Cerebellar nuclear complex (tissue), 1 donor: ENCODE measurements around the gene FAM50B.
"Not testable (repeated sequence)": the region's sequence is repeated elsewhere in the genome, so short reads cannot be mapped to it uniquely, and the experiment has no call there.

Experiments used
- DNase-seq, 2 experiments: peaks; one replicate each; lab custom pipeline; 2025; lab: John Stamatoyannopoulos, UW

Gene FAM50B

DNA sequence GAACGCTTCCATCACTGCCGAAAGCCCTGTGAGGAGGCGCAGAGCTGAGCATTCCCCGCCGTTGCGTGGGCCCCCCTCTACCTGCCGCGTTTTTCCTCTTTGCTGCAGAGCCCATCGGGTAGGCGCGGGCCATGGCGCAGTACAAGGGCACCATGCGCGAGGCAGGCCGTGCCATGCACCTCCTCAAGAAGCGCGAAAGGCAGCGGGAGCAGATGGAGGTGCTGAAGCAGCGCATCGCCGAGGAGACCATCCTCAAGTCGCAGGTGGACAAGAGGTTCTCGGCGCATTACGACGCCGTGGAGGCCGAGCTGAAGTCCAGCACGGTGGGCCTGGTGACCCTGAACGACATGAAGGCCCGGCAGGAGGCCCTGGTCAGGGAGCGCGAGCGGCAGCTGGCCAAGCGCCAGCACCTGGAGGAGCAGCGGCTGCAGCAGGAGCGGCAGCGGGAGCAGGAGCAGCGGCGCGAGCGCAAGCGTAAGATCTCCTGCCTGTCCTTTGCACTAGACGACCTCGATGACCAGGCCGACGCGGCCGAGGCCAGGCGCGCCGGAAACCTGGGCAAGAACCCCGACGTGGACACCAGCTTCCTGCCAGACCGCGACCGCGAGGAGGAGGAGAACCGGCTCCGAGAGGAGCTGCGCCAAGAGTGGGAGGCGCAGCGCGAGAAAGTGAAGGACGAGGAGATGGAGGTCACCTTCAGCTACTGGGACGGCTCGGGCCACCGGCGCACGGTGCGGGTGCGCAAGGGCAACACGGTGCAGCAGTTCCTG, 693 bp downstream of the FAM50B start:
- DNase-seq = no peak

DNA sequence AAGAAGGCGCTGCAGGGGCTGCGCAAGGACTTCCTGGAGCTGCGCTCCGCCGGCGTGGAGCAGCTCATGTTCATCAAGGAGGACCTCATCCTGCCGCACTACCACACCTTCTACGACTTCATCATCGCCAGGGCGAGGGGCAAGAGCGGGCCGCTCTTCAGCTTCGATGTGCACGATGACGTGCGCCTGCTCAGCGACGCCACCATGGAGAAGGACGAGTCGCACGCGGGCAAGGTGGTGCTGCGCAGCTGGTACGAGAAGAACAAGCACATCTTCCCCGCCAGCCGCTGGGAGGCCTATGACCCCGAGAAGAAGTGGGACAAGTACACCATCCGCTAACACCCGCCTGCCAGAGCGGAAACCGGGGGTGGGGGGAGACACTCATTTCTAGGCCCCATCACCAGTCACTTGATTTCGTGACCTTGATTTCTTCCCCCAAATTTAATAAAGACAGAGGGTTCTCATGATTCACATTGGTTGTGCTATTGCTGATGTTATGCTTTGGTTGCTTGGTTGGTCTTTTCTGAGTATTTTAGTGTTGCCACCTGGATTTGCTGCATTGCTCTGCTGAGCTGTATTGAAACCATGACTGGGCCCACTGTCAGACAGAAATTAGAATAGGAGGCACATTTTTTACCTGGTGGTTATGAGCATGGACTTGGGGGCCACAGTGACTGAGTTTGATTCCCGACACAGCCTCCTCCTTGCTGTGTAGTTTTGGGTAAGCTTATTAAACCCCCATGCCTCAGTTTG, 1.5 kb downstream of the FAM50B start:
- no peak for DNase-seq

DNA sequence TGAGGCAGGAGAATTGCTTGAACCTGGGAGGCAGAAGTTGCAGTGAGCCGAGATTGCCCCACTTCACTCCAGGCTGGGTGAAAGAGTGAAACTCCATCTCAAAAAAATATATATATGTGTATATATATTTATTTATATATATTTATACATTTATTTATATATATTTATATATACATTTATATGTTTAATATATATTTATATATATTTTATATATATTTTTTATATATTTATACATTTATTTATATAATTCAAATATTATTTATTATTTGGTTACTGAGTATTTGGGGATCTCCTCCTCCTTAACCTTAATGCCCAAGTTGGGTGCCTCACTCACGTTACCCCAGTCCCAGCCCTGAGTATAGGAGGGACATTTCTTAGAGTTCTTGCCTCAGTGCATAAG, 2.7 kb downstream of the FAM50B start:
- DNase-seq = no peak

DNA sequence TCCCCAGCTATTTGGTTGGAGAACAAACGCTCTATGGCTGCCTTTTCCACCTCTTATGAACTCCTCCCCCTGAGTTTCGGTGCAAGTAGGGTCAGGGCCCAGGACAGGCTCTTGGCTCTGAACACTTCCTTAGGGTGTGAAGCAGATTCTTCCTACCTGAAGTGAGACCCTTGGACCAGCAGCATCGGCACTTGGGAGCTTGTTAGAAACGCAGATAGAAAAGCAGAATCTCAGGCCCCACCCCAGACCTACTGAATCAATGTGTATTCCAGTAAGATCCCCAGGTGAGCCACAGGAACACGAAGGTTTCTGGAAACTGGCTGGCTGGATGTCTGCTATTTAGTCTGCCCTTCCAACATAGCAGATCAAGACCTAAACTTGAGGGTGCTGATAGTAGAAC, 3.2 kb downstream of the FAM50B start:
- DNase-seq = no peak

- DNase-seq = no peak
These were observed 6.7 kb downstream of the FAM50B start for GRCh38 chr6:3855866-3856265.

GRCh38 chr6:3856576-3856975, 7.4 kb downstream of the FAM50B start:
- DNase-seq = no peak

GRCh38 chr6:3857468-3858456, 8.6 kb downstream of the FAM50B start:
- DNase-seq = no peak

- no peak for DNase-seq
These were observed 10.8 kb downstream of the FAM50B start for GRCh38 chr6:3859878-3860552.

GRCh38 chr6:3861424-3861823, 12.3 kb downstream of the FAM50B start:
- no peak for DNase-seq

- DNase-seq = no peak
These were observed 12.9 kb downstream of the FAM50B start for GRCh38 chr6:3862038-3862437.

- DNase-seq = not testable (repeated sequence)
These were observed 14.1 kb downstream of the FAM50B start for GRCh38 chr6:3863322-3863721.

DNA sequence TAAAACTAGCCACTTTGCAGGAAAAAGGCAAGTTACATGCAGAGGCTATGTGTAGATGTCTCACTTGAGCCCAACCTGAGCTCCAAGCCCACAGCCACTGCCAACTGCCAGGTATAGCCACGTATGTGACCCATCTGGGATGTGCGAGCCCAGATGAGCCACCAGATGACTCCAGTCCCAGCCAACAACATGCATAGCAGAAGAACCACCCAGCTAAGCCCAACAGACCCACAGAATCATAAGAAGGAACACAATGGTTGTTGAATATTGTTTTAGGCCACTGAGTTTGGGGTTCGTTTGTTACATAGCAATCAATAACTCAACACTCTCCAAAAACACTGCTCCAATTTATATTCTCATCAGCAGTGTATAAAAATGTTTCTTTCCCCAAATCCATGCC, 16.3 kb downstream of the FAM50B start:
- no peak for DNase-seq

DNA sequence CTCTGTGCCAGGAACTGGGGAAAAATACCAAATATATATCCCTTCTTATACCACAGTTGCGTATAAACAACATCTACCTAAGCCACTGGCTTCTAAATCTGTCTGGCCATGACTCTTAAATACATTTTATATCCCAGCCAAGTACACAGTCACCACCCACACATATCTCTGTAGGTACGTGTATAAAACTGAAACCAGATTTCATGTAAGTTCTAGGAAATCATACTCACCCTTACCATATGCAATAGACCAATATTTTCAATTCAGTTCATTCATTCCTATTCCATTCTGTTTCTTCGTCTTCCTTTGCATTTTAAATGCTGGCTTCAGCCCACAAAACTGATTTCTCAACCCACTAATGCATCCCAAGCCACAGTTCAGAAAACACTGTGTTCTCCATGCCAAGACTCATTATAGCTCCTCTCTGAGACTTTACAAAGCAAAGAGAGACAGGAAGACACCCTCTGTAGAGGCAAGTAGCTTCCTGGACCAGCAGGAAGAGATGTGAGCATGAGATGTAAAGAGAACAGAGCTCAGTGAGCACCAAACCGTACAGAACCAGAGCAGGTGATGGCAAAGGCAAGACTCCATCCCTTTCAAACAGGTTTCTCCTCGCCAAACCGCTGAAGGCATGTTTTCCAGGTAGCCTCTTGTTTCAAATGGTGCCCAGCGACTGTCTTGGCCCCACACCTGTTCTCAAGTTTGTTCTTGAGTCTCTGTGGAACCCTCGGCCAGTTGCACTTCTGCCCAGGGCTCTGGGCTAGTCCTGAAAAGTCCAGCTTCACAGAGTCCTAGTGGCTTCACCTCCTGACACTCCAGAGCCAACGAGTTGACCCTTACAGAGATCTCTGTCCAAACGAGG, 18.7 kb downstream of the FAM50B start:
- no peak for DNase-seq

DNA sequence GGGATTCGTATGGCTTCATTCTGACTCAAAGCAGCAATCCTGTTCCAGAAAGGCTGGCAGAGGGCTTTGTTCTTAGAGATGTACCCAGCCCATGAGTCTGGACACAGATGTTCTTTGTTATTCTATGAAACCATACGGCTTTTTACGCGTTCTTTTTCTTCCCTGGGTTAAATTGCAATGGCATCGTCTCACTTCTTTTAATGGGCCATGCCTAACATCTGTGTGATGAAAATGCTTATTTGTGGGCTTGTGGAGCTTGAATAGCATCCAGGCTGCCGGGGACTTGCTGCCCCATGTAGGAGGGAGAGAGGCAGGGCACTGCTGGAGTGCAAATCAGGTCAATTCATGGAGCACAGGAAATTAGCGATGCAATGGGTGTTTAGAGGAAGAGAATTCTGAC, 19.4 kb downstream of the FAM50B start:
- no peak for DNase-seq

GRCh38 chr6:3869284-3869631, 20.1 kb downstream of the FAM50B start:
- DNase-seq = no peak

GRCh38 chr6:3869632-3870527, 20.7 kb downstream of the FAM50B start:
- DNase-seq = no peak

DNA sequence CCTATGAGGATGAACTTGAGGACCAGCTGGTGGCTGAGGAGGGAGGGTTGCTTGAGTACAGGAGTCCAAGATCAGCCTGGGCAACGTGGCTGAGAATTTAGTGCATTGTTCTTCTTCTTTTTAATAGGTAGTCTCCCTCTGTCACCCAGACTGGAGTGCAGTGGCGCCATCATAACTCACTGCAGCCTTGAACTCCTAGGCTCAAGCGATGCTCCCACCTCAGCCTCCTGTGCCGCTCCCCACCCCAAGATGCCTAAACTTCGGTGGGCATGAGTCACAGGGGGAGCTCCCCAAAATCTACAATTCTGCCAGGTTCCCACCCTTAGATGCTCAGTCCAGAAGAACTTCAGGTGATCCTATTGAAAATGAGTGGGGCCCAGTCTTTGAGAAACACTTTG, 21.4 kb downstream of the FAM50B start:
- no peak for DNase-seq

- no peak for DNase-seq
These were observed 22.3 kb downstream of the FAM50B start for GRCh38 chr6:3871515-3871914.

GRCh38 chr6:3871939-3872338, 22.8 kb downstream of the FAM50B start:
- DNase-seq = no peak

DNA sequence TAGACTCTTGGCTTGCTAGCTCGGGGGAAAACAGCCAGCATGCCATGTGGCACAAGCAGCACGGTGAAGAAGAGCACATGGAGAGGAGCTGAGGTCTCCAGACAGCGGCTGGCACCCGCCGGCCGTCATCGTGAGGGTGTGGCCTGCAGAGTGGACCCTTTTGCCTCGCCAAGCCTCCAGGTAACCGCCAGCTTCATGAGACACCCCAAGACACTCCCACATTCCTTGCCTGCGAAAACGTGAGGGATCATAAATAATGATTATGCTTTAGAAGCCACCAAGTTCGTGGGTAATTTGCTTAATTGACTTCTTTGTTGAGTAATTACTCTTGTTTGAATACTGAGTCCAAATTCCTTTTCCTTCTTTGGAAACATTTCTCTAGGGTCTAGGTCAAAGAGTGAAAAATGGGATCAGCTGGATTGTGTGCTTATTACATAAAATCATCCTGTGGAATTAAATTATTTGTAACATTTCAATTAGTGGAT, 23.2 kb downstream of the FAM50B start:
- no peak for DNase-seq
